A549 (cell line): Measurements from ENCODE around the gene ANKRD55. TPM values are rescaled to one million over a fixed set of nuclear protein-coding genes. Genes with fewer than 3 reads are reported as not detected.

Source experiments
- ATAC-seq, 2 experiments: fragments of 200-7000 bp in 1 of 2; fragments of >200 bp in 1 of 2; cut with Nextera tagmentation in 1 of 2; cut with Tn5 transposase in 1 of 2; 3 replicates each; pipeline versions ENCODE4 v1.8.0 to v1.9.1; 2018 to 2020; ENCODE audit warnings: mild to moderate bottlenecking in 1 of 2, moderate library complexity in 1 of 2
- CTCF ChIA-PET: fragments of 300-600 bp; sonication (Branson Sonifier 250); formaldehyde crosslinking; extraction: SDS; loops from one replicate; lab custom pipeline; 2021; ENCODE audit warnings: antibody characterized with exemption, inconsistent platforms; lab: Yijun Ruan, JAX
- POLR2A ChIA-PET: fragments of 350-600 bp; formaldehyde crosslinking; extraction: SDS; loops from one replicate; lab custom pipeline; 2021; ENCODE audit warnings: antibody characterized with exemption, inconsistent platforms; lab: Yijun Ruan, JAX
- DNase-seq, 2 experiments: peaks; one replicate each; pipeline versions ENCODE4 v3.0.0 to v3.0.0-alpha.2; 2011 to 2016; ENCODE audit warnings: low read depth in 1 of 2, low spot score in 1 of 2
- FAIRE-seq: peaks from 2 replicates; lab custom pipeline; 2011; peaks lifted over from hg19 to GRCh38; lab: Jason Lieb, UNC
- H3K27ac ChIP-seq, 2 experiments: fragments of >200 bp; sonication (Bioruptor Twin); formaldehyde crosslinking; 3 replicates each; pipeline ENCODE4 v1.5.1; 2016 to 2017
- H3K4me1 ChIP-seq: fragments of >200 bp; sonication (Bioruptor Twin); formaldehyde crosslinking; 3 replicates; pipeline ENCODE4 v1.6.1; 2016
- H3K4me2 ChIP-seq: fragments of >200 bp; sonication (Bioruptor Twin); formaldehyde crosslinking; 3 replicates; pipeline ENCODE4 v1.6.1; 2016
- H3K4me3 ChIP-seq: fragments of >200 bp; sonication (Bioruptor Twin); formaldehyde crosslinking; 3 replicates; pipeline ENCODE4 v1.5.1; 2016
- H3K9me3 ChIP-seq: fragments of >200 bp; sonication (Bioruptor Twin); formaldehyde crosslinking; 3 replicates; pipeline ENCODE4 v1.6.1; 2016
- BHLHE40 ChIP-seq: IDR thresholded peaks from 2 replicates; pipeline ENCODE4 v1.6.1; 2012; ENCODE audit warnings: low read depth, low read length, inconsistent platforms
- CBX8 ChIP-seq: fragments of 200-600 bp; sonication (generic); IDR thresholded peaks from 2 replicates; pipeline ENCODE4 v1.6.1; 2016
- CEBPB ChIP-seq, 2 experiments: fragments of >200 bp in 1 of 2; sonication (Bioruptor Twin) in 1 of 2; formaldehyde crosslinking in 1 of 2; IDR thresholded peaks; 2 replicates each; pipeline ENCODE4 v1.6.1; 2012 to 2016
- CHD2 ChIP-seq: fragments of 150-350 bp; IDR thresholded peaks from 2 replicates; pipeline ENCODE4 v1.6.1; 2014; ENCODE audit warnings: low read length; ENCODE audit not compliant: partially characterized antibody
- EHF ChIP-seq: fragments of 250-450 bp; sonication (Bioruptor Pico); IDR thresholded peaks from 2 replicates; pipeline ENCODE4 v1.5.0; 2020; ENCODE audit warnings: mild to moderate bottlenecking
- FOSB ChIP-seq: fragments of 250-450 bp; sonication (Bioruptor Pico); IDR thresholded peaks from 2 replicates; pipeline ENCODE4 v1.5.0; 2020; ENCODE audit warnings: mild to moderate bottlenecking, moderate library complexity
- FOSL2 ChIP-seq, 2 experiments: fragments of 450-650 bp in 1 of 2; fragments of >200 bp in 1 of 2; sonication (Bioruptor Twin) in 1 of 2; formaldehyde crosslinking; IDR thresholded peaks; 2 replicates each; pipeline versions ENCODE4 v1.5.0 to v1.6.1; 2016 to 2020; ENCODE audit warnings: mild to moderate bottlenecking in 1 of 2, moderate library complexity in 1 of 2
- FOXS1 ChIP-seq: fragments of 250-450 bp; sonication (Bioruptor Pico); IDR thresholded peaks from 2 replicates; pipeline ENCODE4 v1.5.0; 2020; ENCODE audit warnings: mild to moderate bottlenecking, moderate library complexity
- GATA3 ChIP-seq: IDR thresholded peaks from 2 replicates; pipeline ENCODE4 v1.6.1; 2012; ENCODE audit warnings: borderline replicate concordance
- HDAC2 ChIP-seq: fragments of 200-600 bp; sonication (generic); IDR thresholded peaks from 2 replicates; pipeline ENCODE4 v1.6.1; 2016
- JUN ChIP-seq, 2 experiments: fragments of >200 bp; sonication (Bioruptor Twin); formaldehyde crosslinking; IDR thresholded peaks; 2 replicates in 1 of 2; 3 replicates in 1 of 2; pipeline ENCODE4 v1.6.1; 2016 to 2017
- NFE2L2 ChIP-seq: fragments of 150-350 bp; conservative IDR thresholded peaks from 2 replicates; pipeline ENCODE4 v1.6.1; 2014; ENCODE audit warnings: low read length
- NPAS2 ChIP-seq: fragments of 250-450 bp; sonication (Bioruptor Pico); IDR thresholded peaks from 2 replicates; pipeline ENCODE4 v1.8.0; 2022; ENCODE audit warnings: mild to moderate bottlenecking, moderate library complexity, borderline replicate concordance
- NR3C1 ChIP-seq: fragments of >200 bp; sonication (Bioruptor Twin); formaldehyde crosslinking; IDR thresholded peaks from 3 replicates; pipeline ENCODE4 v1.6.1; 2017
- RAD21 ChIP-seq, 2 experiments: fragments of >200 bp in 1 of 2; sonication (Bioruptor Twin) in 1 of 2; formaldehyde crosslinking in 1 of 2; IDR thresholded peaks in 1 of 2; conservative IDR thresholded peaks in 1 of 2; 2 replicates in 1 of 2; 3 replicates in 1 of 2; pipeline ENCODE4 v1.6.1; 2012 to 2018; ENCODE audit warnings: inconsistent platforms in 1 of 2
- RARB ChIP-seq: fragments of 250-450 bp; sonication (Bioruptor Pico); IDR thresholded peaks from 2 replicates; pipeline ENCODE4 v1.8.0; 2021; ENCODE audit warnings: mild to moderate bottlenecking, moderate library complexity
- RCOR1 ChIP-seq: fragments of 150-350 bp; IDR thresholded peaks from 2 replicates; pipeline ENCODE4 v1.6.1; 2014; ENCODE audit warnings: antibody characterized with exemption, low read length, low read depth
- RFX5 ChIP-seq: fragments of 450-650 bp; IDR thresholded peaks from 2 replicates; pipeline ENCODE4 v1.7.1; 2014; ENCODE audit warnings: antibody characterized with exemption, mild to moderate bottlenecking, moderate library complexity
- SREBF2 ChIP-seq: fragments of 450-650 bp; IDR thresholded peaks from 2 replicates; pipeline ENCODE4 v1.6.1; 2014; ENCODE audit warnings: mild to moderate bottlenecking, moderate library complexity
- TFCP2L1 ChIP-seq: fragments of 250-450 bp; sonication (Bioruptor Pico); IDR thresholded peaks from 2 replicates; pipeline ENCODE4 v1.5.0; 2021; ENCODE audit warnings: mild to moderate bottlenecking
- TP53 ChIP-seq: fragments of 250-450 bp; sonication (Bioruptor Pico); IDR thresholded peaks from 2 replicates; pipeline ENCODE4 v1.5.0; 2021; ENCODE audit warnings: mild to moderate bottlenecking, moderate library complexity
- ZFP36 ChIP-seq: fragments of 450-650 bp; IDR thresholded peaks from 2 replicates; pipeline ENCODE4 v1.6.1; 2014; ENCODE audit warnings: borderline replicate concordance; ENCODE audit not compliant: partially characterized antibody
- ZNF302 ChIP-seq: fragments of 250-450 bp; sonication (Bioruptor Pico); IDR thresholded peaks from 2 replicates; pipeline ENCODE4 v1.9.0; 2021; ENCODE audit warnings: inconsistent platforms, mild to moderate bottlenecking, moderate library complexity
- ZSCAN20 ChIP-seq: fragments of 250-450 bp; sonication (Bioruptor Pico); IDR thresholded peaks from 2 replicates; pipeline ENCODE4 v1.8.0; 2022; ENCODE audit warnings: mild to moderate bottlenecking, moderate library complexity
- WGBS: methylation state at CpG from one replicate; pipeline ENCODE4 v1.1.6; 2017; ENCODE audit errors: missing lambda C conversion rate; 5-methylcytosine and 5-hydroxymethylcytosine counted together
- polyA plus RNA-seq, 4 experiments: library from polyadenylated mRNA; depleted of rRNA in 3 of 4; stranded (reverse); fragments of >200 nt; fragmentation: RNase III in 1 of 4; extraction: RNeasy Plus Mini Kit Qiagen cat#74134 plus additional on column Dnase treatment in 1 of 4; gene quantifications; 2 replicates in 3 of 4; 3 replicates in 1 of 4; pipeline ENCODE4 v1.2.3, GENCODE V29; 2011 to 2017
- TF ChIP-seq, protein P1 (sequence below): fragments of 450-650 bp; IDR thresholded peaks from 2 replicates; pipeline ENCODE4 v1.6.1; 2014; ENCODE audit warnings: antibody characterized with exemption
- TF ChIP-seq, protein P2 (sequence below): IDR thresholded peaks from 2 replicates; pipeline ENCODE4 v1.6.1; 2012
- TF ChIP-seq, protein P3 (sequence below): fragments of 250-450 bp; sonication (Bioruptor Pico); IDR thresholded peaks from 2 replicates; pipeline ENCODE4 v1.5.0; 2020; ENCODE audit warnings: low read depth, mild to moderate bottlenecking, moderate library complexity
- TF ChIP-seq, protein P4 (sequence below): fragments of 250-450 bp; sonication (Bioruptor Pico); IDR thresholded peaks from 2 replicates; pipeline ENCODE4 v1.5.0; 2021; ENCODE audit warnings: mild to moderate bottlenecking, moderate library complexity, borderline replicate concordance

The ANKRD55 gene
- polyA plus RNA-seq, 2 of the 4 experiments (the other 2 are of a cell fraction), result 0.10 to 0.30 TPM

DNA sequence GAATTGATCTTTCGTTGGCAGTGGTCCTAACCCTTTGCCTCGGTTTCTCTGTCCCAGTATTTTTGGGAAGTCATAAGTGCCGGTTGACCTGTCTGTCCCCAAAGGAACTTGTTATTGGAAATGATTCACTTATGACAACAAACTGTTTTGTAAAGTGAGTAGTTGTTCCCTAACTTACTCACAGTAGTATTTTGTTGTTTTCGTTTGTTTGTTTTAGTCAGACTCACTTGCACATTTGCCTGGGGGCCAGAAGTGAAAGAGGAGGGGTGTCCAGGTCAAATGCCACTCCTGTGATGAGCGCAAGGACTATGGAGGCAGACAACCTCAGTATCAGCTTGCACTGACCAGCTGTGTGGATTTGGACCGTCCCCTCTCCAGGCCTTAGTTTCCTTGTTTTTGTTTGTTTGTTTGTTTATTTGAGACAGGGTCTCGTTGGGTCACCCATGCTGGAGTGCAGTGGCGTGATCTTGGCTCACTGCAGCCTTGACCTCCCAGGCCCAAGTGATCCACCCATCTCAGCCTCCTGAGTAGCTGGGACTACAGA is 47.3 kb downstream of the ANKRD55 start:
- ChIA-PET CTCF (interaction anchor here (0.7 kb wide), 1 partner anchor 10 kb away, joined by 3 read pairs; no protein-coding TSS in a partner anchor), POLR2A (no interaction called here)
- no peak for FAIRE-seq
- H3K4me1 ChIP-seq, result peaks cover 24% of the 10 kb centered on the region
- H3K27ac ChIP-seq, result peak overlapping the region in 1 of 2 experiments; percentile 42; a peak in 2 of 6 replicates
- TF ChIP-seq FOSL2 (IDR thresholded peaks at IDR 0.05), result no peak
- TF ChIP-seq FOSL2 (CRISPR knock-in tag; IDR thresholded peaks at IDR 0.05), result peak; percentile 51; the same call in 1 of the 2 replicates
- TF ChIP-seq EHF (CRISPR knock-in tag), result no peak
- H3K4me3 ChIP-seq, result no peak overlapping the region
- DNase-seq, result peak in 1 of 2 experiments; percentile 39
- peak overlapping the region; percentile 32 for H3K4me2 ChIP-seq
- H3K9me3 ChIP-seq, result 0 out of 3 replicates have a peak, but pooled peaks cover 2% of the 10 kb centered on the region
- 48% methylated on average over 8 of the region's 8 CpGs for WGBS
- ATAC-seq, result peak in 1 of 2 experiments; percentile 59; a peak in 3 of 6 replicates

DNA sequence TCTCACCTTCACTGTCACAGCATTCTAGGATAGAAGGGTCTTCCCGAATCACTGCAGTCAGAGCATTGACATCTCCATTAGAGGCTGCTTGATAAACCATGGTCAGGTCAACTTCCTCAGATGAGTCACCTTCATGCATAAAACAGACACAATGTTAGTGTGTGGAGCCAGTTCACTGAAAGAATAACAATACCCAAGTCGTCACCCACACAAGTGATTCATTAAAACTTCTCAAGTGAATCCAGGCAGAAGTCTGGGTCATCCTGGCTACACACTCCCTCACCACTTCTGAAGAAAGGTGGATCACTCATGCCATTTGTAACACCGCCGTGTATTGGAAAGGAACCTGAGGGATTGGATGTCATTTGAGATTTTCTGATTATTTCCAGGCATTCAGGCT is 49.6 kb downstream of the ANKRD55 start:
- TF ChIP-seq FOSL2 (IDR thresholded peaks at IDR 0.05), result no peak
- TF ChIP-seq FOSL2 (CRISPR knock-in tag; IDR thresholded peaks at IDR 0.05), result peak; percentile 69
- TF ChIP-seq TP53, result no peak
- TF ChIP-seq, all 56 proteins: peak for 1
- DNase-seq (peak in 1 of 2 experiments; percentile 66), ATAC-seq (peak; percentile 56 to 62; a peak in 4 of 6 replicates)

DNA sequence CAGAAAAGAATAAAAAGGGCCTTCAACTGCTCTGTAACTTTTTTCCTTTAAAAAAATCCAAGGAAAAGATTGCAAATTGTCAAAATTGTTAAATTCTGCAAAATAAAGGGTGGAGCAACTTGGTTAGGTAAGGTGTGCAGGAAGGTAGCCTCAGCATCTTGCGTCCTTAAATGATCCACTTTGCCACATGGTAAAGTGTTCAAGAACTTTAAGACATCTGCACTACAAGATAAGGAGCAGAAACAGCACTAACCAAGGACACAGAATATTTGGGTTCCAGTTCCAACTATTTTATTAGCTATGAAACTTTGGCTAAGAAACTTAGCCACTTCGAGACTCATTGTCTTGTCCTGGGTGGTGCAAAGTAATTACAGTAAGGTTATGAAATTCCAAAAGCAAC is 53.7 kb downstream of the ANKRD55 start:
- no peak overlapping the region for H3K4me3 ChIP-seq
- ATAC-seq (no peak), DNase-seq (no peak), FAIRE-seq (no peak)
- no peaks in the 10 kb centered on the region for H3K9me3 ChIP-seq
- peaks cover 20% of the 10 kb centered on the region for H3K4me1 ChIP-seq
- ChIA-PET POLR2A (no interaction called here), CTCF (interaction anchor here (0.7 to 1.5 kb wide), 3 partner anchors 21 to 94 kb away, joined by 3 to 6 read pairs (median 4); no protein-coding TSS in a partner anchor)
- H3K27ac ChIP-seq, result no peak overlapping the region
- H3K4me2 ChIP-seq, result no peak overlapping the region
- TF ChIP-seq JUN (IDR thresholded peaks at IDR 0.05) (no peak), CBX8 (no peak), GATA3 (no peak), NR3C1 (no peak), HDAC2 (no peak), SREBF2 (no peak), NPAS2 (CRISPR knock-in tag) (no peak), ZNF302 (no peak), CHD2 (no peak), RARB (CRISPR knock-in tag) (no peak), BHLHE40 (no peak), NFE2L2 (no peak), ZSCAN20 (CRISPR knock-in tag) (no peak), TFCP2L1 (CRISPR knock-in tag) (no peak)
- TF ChIP-seq, protein P1, sequence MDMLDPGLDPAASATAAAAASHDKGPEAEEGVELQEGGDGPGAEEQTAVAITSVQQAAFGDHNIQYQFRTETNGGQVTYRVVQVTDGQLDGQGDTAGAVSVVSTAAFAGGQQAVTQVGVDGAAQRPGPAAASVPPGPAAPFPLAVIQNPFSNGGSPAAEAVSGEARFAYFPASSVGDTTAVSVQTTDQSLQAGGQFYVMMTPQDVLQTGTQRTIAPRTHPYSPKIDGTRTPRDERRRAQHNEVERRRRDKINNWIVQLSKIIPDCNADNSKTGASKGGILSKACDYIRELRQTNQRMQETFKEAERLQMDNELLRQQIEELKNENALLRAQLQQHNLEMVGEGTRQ, result no peak
- TF ChIP-seq, protein P2, sequence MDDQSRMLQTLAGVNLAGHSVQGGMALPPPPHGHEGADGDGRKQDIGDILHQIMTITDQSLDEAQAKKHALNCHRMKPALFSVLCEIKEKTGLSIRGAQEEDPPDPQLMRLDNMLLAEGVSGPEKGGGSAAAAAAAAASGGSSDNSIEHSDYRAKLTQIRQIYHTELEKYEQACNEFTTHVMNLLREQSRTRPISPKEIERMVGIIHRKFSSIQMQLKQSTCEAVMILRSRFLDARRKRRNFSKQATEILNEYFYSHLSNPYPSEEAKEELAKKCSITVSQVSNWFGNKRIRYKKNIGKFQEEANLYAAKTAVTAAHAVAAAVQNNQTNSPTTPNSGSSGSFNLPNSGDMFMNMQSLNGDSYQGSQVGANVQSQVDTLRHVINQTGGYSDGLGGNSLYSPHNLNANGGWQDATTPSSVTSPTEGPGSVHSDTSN, result no peak
- WGBS, result 89% methylated on average over 2 of the region's 2 CpGs

More for the DNA sequence above, 49.6 kb downstream of the ANKRD55 start:
- Histone ChIP-seq H3K4me1 (peaks cover 24% of the 10 kb centered on the region), H3K4me2 (no peak overlapping the region), H3K4me3 (no peak overlapping the region), H3K27ac (peak overlapping the region in 1 of 2 experiments; percentile 2; a peak in 2 of 6 replicates), H3K9me3 (no peaks in the 10 kb centered on the region)
- POLR2A ChIA-PET, result no interaction called here
- CTCF ChIA-PET, result no interaction called here
- 48% methylated on average over 4 of the region's 4 CpGs for WGBS
- FAIRE-seq, result no peak

DNA sequence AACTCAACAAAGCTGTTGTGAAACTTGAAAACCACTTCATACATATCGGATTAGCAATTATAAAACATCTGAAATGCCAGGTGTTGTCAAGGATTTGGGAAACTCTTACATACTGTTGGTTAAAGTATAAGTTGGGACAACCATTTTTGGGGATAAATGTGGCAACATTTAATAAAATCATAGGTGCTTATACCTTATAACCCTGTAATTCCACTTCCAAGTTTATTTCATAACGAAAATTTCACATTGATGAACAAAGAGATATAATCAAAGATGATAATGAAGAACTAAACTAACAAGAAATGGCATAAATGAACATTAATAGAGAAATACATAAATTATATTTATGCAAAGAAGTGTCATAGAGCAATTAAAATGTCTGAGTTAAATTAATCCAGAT is 54.3 kb downstream of the ANKRD55 start:
- no peak for ATAC-seq
- WGBS, result 69% methylated on average over 2 of the region's 2 CpGs
- Histone ChIP-seq H3K27ac (no peak overlapping the region), H3K4me3 (no peak overlapping the region), H3K4me1 (peaks cover 17% of the 10 kb centered on the region), H3K9me3 (no peaks in the 10 kb centered on the region), H3K4me2 (no peak overlapping the region)
- ChIA-PET CTCF (interaction anchor here (1.5 kb wide), 1 partner anchor 22 kb away, joined by 6 read pairs; no protein-coding TSS in a partner anchor), POLR2A (no interaction called here)
- no peak for DNase-seq
- FAIRE-seq, result no peak
- TF ChIP-seq FOSB (CRISPR knock-in tag) (no peak), JUN (IDR thresholded peaks at IDR 0.05) (no peak), ZFP36 (no peak), RCOR1 (no peak), FOXS1 (no peak), RAD21 (conservative IDR thresholded peaks at IDR 0.05 in 1 of 2, IDR thresholded peaks at IDR 0.05 in 1 of 2) (no peak), RFX5 (no peak), CEBPB (IDR thresholded peaks at IDR 0.05) (no peak)
- TF ChIP-seq, protein P3, sequence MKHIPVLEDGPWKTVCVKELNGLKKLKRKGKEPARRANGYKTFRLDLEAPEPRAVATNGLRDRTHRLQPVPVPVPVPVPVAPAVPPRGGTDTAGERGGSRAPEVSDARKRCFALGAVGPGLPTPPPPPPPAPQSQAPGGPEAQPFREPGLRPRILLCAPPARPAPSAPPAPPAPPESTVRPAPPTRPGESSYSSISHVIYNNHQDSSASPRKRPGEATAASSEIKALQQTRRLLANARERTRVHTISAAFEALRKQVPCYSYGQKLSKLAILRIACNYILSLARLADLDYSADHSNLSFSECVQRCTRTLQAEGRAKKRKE (CRISPR knock-in tag), result no peak
- TF ChIP-seq, protein P4, sequence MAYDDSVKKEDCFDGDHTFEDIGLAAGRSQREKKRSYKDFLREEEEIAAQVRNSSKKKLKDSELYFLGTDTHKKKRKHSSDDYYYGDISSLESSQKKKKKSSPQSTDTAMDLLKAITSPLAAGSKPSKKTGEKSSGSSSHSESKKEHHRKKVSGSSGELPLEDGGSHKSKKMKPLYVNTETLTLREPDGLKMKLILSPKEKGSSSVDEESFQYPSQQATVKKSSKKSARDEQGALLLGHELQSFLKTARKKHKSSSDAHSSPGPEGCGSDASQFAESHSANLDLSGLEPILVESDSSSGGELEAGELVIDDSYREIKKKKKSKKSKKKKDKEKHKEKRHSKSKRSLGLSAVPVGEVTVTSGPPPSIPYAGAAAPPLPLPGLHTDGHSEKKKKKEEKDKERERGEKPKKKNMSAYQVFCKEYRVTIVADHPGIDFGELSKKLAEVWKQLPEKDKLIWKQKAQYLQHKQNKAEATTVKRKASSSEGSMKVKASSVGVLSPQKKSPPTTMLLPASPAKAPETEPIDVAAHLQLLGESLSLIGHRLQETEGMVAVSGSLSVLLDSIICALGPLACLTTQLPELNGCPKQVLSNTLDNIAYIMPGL (CRISPR knock-in tag), result no peak
